CD4-positive, alpha-beta memory T cell (primary cell): ENCODE measurements around the gene PEAK3. TPM values are rescaled to one million over a fixed set of nuclear protein-coding genes. Genes with fewer than 3 reads are reported as not detected.
A peak's percentile ranks its signal among the peaks of the same experiment; 100 is the strongest.
"Not testable (repeated sequence)": the region's sequence is repeated elsewhere in the genome, so short reads cannot be mapped to it uniquely, and the experiment has no call there.

Experiments
- CTCF ChIA-PET: fragments of 350-600 bp; sonication (Branson Sonifier 250); formaldehyde crosslinking; loops from one replicate; lab custom pipeline; 2021; ENCODE audit warnings: inconsistent platforms; ENCODE audit not compliant: partially characterized antibody; lab: Charles Lee
- POLR2A ChIA-PET: fragments of 350-600 bp; sonication (Branson Sonifier 250); formaldehyde crosslinking; loops from one replicate; lab custom pipeline; 2021; ENCODE audit not compliant: partially characterized antibody; lab: Charles Lee
- DNase-seq, 5 donors: peaks; one replicate each; pipeline versions ENCODE4 v3.0.0 to v3.0.0-alpha.2; 2020 to 2022; ENCODE audit warnings: mixed read lengths in 1 of 5
- H3K27ac ChIP-seq: one replicate; pipeline ENCODE4 v1.7.0; 2013; ENCODE audit warnings: low read depth, low read length
- H3K27me3 ChIP-seq: 2 replicates; pipeline ENCODE4 v1.7.0; 2013; ENCODE audit warnings: mild to moderate bottlenecking, low read length, moderate library complexity; ENCODE audit not compliant: insufficient read depth
- H3K36me3 ChIP-seq: 2 replicates; pipeline ENCODE4 v1.7.0; 2013; ENCODE audit warnings: mild to moderate bottlenecking, low read length, moderate library complexity; ENCODE audit not compliant: insufficient read depth
- H3K4me1 ChIP-seq: 2 replicates; pipeline ENCODE4 v1.7.0; 2013; ENCODE audit warnings: mild to moderate bottlenecking, low read length, moderate library complexity; ENCODE audit not compliant: insufficient read depth
- H3K4me3 ChIP-seq, 2 donors: one replicate each; pipeline ENCODE4 v1.7.0; 2013; ENCODE audit warnings: low read length in 2 of 2, mild to moderate bottlenecking in 1 of 2
- H3K9me3 ChIP-seq, 2 donors: one replicate each; pipeline ENCODE4 v1.7.0; 2013; ENCODE audit warnings: low read length in 2 of 2, control low read depth in 1 of 2; ENCODE audit not compliant: control insufficient read depth in 1 of 2
- H3K27ac Mint-ChIP-seq, 7 donors: one replicate each; pipeline ENCODE4 v1.8.0; 2020 to 2021; ENCODE audit warnings: mixed read lengths in 7 of 7, mild to moderate bottlenecking in 6 of 7, inconsistent platforms in 3 of 7, moderate library complexity in 3 of 7
- H3K27me3 Mint-ChIP-seq, 2 donors: one replicate each; pipeline ENCODE4 v1.8.0; 2020 to 2021; ENCODE audit warnings: mixed read lengths in 2 of 2
- H3K36me3 Mint-ChIP-seq, 2 donors: one replicate each; pipeline ENCODE4 v1.8.0; 2020 to 2021; ENCODE audit warnings: mixed read lengths in 2 of 2, inconsistent platforms in 1 of 2, mild to moderate bottlenecking in 1 of 2
- H3K4me1 Mint-ChIP-seq, 4 donors: one replicate each; pipeline ENCODE4 v1.8.0; 2020 to 2021; ENCODE audit warnings: mixed read lengths in 4 of 4, mild to moderate bottlenecking in 1 of 4
- H3K4me3 Mint-ChIP-seq, 8 donors: one replicate each; pipeline ENCODE4 v1.8.0; 2020 to 2021; ENCODE audit warnings: mixed read lengths in 8 of 8, mild to moderate bottlenecking in 7 of 8, moderate library complexity in 6 of 8, inconsistent platforms in 3 of 8
- H3K9me3 Mint-ChIP-seq, 8 donors: one replicate each; pipeline ENCODE4 v1.8.0; 2020 to 2021; ENCODE audit warnings: mixed read lengths in 8 of 8, mild to moderate bottlenecking in 5 of 8, inconsistent platforms in 3 of 8, moderate library complexity in 1 of 8
- intact Hi-C: fragments of 100-400 bp; cut with micrococcal nuclease; formaldehyde crosslinking; loops from one replicate; pipeline ENCODE4 v1.15.1; 2023
- polyA plus RNA-seq, 2 donors: library from polyadenylated mRNA; unstranded; fragments of 300-500 nt; fragmentation: Illumina TruSeq; gene quantifications; one replicate each; pipeline ENCODE4 v1.2.3, GENCODE V29; 2021
- total RNA-seq, 2 experiments: library from RNA; stranded (reverse); gene quantifications; one replicate each; pipeline ENCODE4 v1.2.3, GENCODE V29; 2021

Gene PEAK3
- total and polyA plus RNA-seq, 4 experiments from 2014 or later: 0.07 to 0.11 (median 0.07) TPM; not detected in 1

- no peaks in the 10 kb centered on the region for H3K9me3 ChIP-seq
- no peaks in the 10 kb centered on the region for H3K27me3 ChIP-seq
- intact Hi-C loops: no loop called here
- ChIA-PET POLR2A (interaction anchor here (0.6 to 1.4 kb wide), 5 partner anchors 13 to 248 kb away, joined by 3 to 4 read pairs (median 3); no protein-coding TSS in a partner anchor), CTCF (interaction anchor here (1.7 kb wide), 1 partner anchor 9 kb away, joined by 7 read pairs; no protein-coding TSS in a partner anchor)
- no peak overlapping the region for H3K4me3 ChIP-seq
- H3K27ac ChIP-seq: no peak overlapping the region
- H3K4me1 ChIP-seq: peaks cover 13% of the 10 kb centered on the region
- Mint-ChIP-seq H3K36me3 (no peaks in the 10 kb centered on the region), H3K4me1 (peaks cover 2 to 18% (median 12%) of the 10 kb centered on the region in 4 donors), H3K4me3 (peak overlapping the region in 7 of 8 donors; percentile 36 to 76 (median 52)), H3K27me3 (no peaks in the 10 kb centered on the region), H3K27ac (peak overlapping the region in 3 of 7 donors; percentile 41 to 77 (median 68)), H3K9me3 (peaks cover 0 to 2% (median 0%) of the 10 kb centered on the region in 8 donors)
- peak in 1 of 5 donors; percentile 41 for DNase-seq
- no peaks in the 10 kb centered on the region for H3K36me3 ChIP-seq
These were observed 875 bp upstream of the PEAK3 start for GRCh38 chr19:2282862-2283237.

- H3K9me3 ChIP-seq, H3K4me3 ChIP-seq, H3K9me3 Mint-ChIP-seq, CTCF ChIA-PET, H3K27me3 Mint-ChIP-seq, H3K36me3 ChIP-seq, intact Hi-C loops, H3K36me3 Mint-ChIP-seq, H3K27ac ChIP-seq, DNase-seq, H3K27me3 ChIP-seq: not testable (repeated sequence)
- Mint-ChIP-seq H3K27ac (peak overlapping the region in 2 of 7 donors; percentile 30 to 32), H3K4me1 (peaks cover 5 to 23% (median 16%) of the 10 kb centered on the region in 4 donors), H3K4me3 (peak overlapping the region in 5 of 8 donors; percentile 38 to 69 (median 54))
- POLR2A ChIA-PET: interaction anchor here (0.7 to 1.4 kb wide), 3 partner anchors 10 to 45 kb away, joined by 3 to 8 read pairs (median 4); partner anchors contain the start of gene PLEKHJ1
- H3K4me1 ChIP-seq: peaks cover 13% of the 10 kb centered on the region
These were observed 512 bp downstream of the PEAK3 start for GRCh38 chr19:2281265-2282061.

GRCh38 chr19:2280633-2281264 lies 1.2 kb downstream of the PEAK3 start:
- POLR2A ChIA-PET: interaction anchor here (0.9 kb wide), 1 partner anchor 10 kb away, joined by 3 read pairs; no protein-coding TSS in a partner anchor

GRCh38 chr19:2278459-2279158 lies 3.4 kb downstream of the PEAK3 start:
- Mint-ChIP-seq H3K4me3 (no peak overlapping the region), H3K27me3 (no peaks in the 10 kb centered on the region), H3K9me3 (peaks cover 0 to 12% (median 0%) of the 10 kb centered on the region in 8 donors), H3K36me3 (peaks cover 6 to 13% of the 10 kb centered on the region in 2 donors), H3K4me1 (peaks cover 15 to 36% (median 28%) of the 10 kb centered on the region in 4 donors), H3K27ac (peak overlapping the region in 3 of 7 donors; percentile 15 to 75 (median 41))
- Histone ChIP-seq H3K4me1 (peaks cover 23% of the 10 kb centered on the region), H3K27ac (no peak overlapping the region), H3K36me3 (no peaks in the 10 kb centered on the region), H3K9me3 (no peaks in the 10 kb centered on the region), H3K4me3 (no peak overlapping the region), H3K27me3 (no peaks in the 10 kb centered on the region)
- peak in 1 of 5 donors; percentile 41 for DNase-seq
- CTCF ChIA-PET: interaction anchor here (1.0 to 7.1 kb wide), 3 partner anchors 12 to 114 kb away, joined by 3 to 81 read pairs (median 3); no protein-coding TSS in a partner anchor
- POLR2A ChIA-PET: interaction anchor here (0.8 to 13.8 kb wide), 6 partner anchors 9 to 39 kb away, joined by 3 to 167 read pairs (median 4); partner anchors contain the start of genes AMH and JSRP1
- intact Hi-C loops: no loop called here

More at GRCh38 chr19:2280633-2281264, 1.2 kb downstream of the PEAK3 start:
- peaks cover 5 to 23% (median 16%) of the 10 kb centered on the region in 4 donors for H3K4me1 Mint-ChIP-seq
- no peaks in the 10 kb centered on the region for H3K9me3 Mint-ChIP-seq
- no peak overlapping the region for H3K27ac ChIP-seq
- H3K9me3 ChIP-seq: no peaks in the 10 kb centered on the region
- H3K4me3 ChIP-seq: no peak overlapping the region
- CTCF ChIA-PET: interaction anchor here (0.6 to 7.1 kb wide), 2 partner anchors 66 to 112 kb away, joined by 3 to 81 read pairs; no protein-coding TSS in a partner anchor
- no peak overlapping the region for H3K4me3 Mint-ChIP-seq
- DNase-seq: peak in 1 of 5 donors; percentile 42
- no peaks in the 10 kb centered on the region for H3K27me3 ChIP-seq
- peaks cover 13% of the 10 kb centered on the region for H3K4me1 ChIP-seq
- H3K27ac Mint-ChIP-seq: peak overlapping the region in 1 of 7 donors; percentile 44
- peaks cover 0 to 3% of the 10 kb centered on the region in 2 donors for H3K36me3 Mint-ChIP-seq
- H3K27me3 Mint-ChIP-seq: no peaks in the 10 kb centered on the region
- intact Hi-C loops: no loop called here
- no peaks in the 10 kb centered on the region for H3K36me3 ChIP-seq

- H3K27me3 Mint-ChIP-seq: no peaks in the 10 kb centered on the region
- POLR2A ChIA-PET: interaction anchor here (0.5 to 13.8 kb wide), 6 partner anchors 12 to 133 kb away, joined by 4 to 167 read pairs (median 4); partner anchors contain the start of genes AMH and JSRP1
- Histone ChIP-seq H3K36me3 (peaks cover 6% of the 10 kb centered on the region), H3K4me1 (peaks cover 32% of the 10 kb centered on the region), H3K9me3 (no peaks in the 10 kb centered on the region), H3K4me3 (no peak overlapping the region), H3K27ac (no peak overlapping the region), H3K27me3 (no peaks in the 10 kb centered on the region)
- peak overlapping the region in 4 of 7 donors; percentile 64 to 91 (median 76) for H3K27ac Mint-ChIP-seq
- peak overlapping the region in 2 of 8 donors; percentile 40 to 57 for H3K4me3 Mint-ChIP-seq
- peaks cover 10 to 19% of the 10 kb centered on the region in 2 donors for H3K36me3 Mint-ChIP-seq
- peak in 1 of 5 donors; percentile 18 for DNase-seq
- H3K4me1 Mint-ChIP-seq: peaks cover 20 to 40% (median 30%) of the 10 kb centered on the region in 4 donors
- intact Hi-C loops: no loop called here
- H3K9me3 Mint-ChIP-seq: peaks cover 0 to 15% (median 0%) of the 10 kb centered on the region in 8 donors
- CTCF ChIA-PET: interaction anchor here (0.7 to 7.1 kb wide), 4 partner anchors 9 to 121 kb away, joined by 3 to 81 read pairs (median 3); no protein-coding TSS in a partner anchor
These were observed 4.8 kb downstream of the PEAK3 start for GRCh38 chr19:2277138-2277537.

GRCh38 chr19:2276429-2276986 lies 5.5 kb downstream of the PEAK3 start:
- H3K27ac ChIP-seq: no peak overlapping the region
- Mint-ChIP-seq H3K4me1 (peaks cover 22 to 37% (median 29%) of the 10 kb centered on the region in 4 donors), H3K9me3 (peaks cover 0 to 18% (median 0%) of the 10 kb centered on the region in 8 donors), H3K36me3 (peaks cover 14 to 23% of the 10 kb centered on the region in 2 donors), H3K4me3 (no peak overlapping the region), H3K27me3 (no peaks in the 10 kb centered on the region), H3K27ac (peak overlapping the region in 2 of 7 donors; percentile 51 to 85)
- H3K27me3 ChIP-seq: no peaks in the 10 kb centered on the region
- no peak overlapping the region for H3K4me3 ChIP-seq
- ChIA-PET POLR2A (interaction anchor here (0.9 to 13.8 kb wide), 8 partner anchors 12 to 200 kb away, joined by 3 to 251 read pairs (median 8); partner anchors contain the start of genes AMH, GADD45B, JSRP1 and PLEKHJ1), CTCF (interaction anchor here (0.7 to 7.1 kb wide), 5 partner anchors 9 to 121 kb away, joined by 3 to 81 read pairs (median 3); no protein-coding TSS in a partner anchor)
- intact Hi-C loops: no loop called here
- peaks cover 11% of the 10 kb centered on the region for H3K36me3 ChIP-seq
- H3K9me3 ChIP-seq: no peaks in the 10 kb centered on the region
- DNase-seq: no peak
- peaks cover 32% of the 10 kb centered on the region for H3K4me1 ChIP-seq
